WTC11 (cell line): ENCODE measurements around the gene AHNAK2.

Experiments used
- CTCF ChIP-seq: fragments of 200-600 bp; IDR thresholded peaks from 2 replicates; pipeline ENCODE4 v1.8.0; 2022; ENCODE audit warnings: antibody characterized with exemption
- SP1 ChIP-seq: sonication (generic); formaldehyde crosslinking; conservative IDR thresholded peaks from 2 replicates; pipeline ENCODE4 v1.8.1; 2022; ENCODE audit warnings: missing genetic modification reagents
- TF ChIP-seq, protein P1 (sequence below): sonication (generic); formaldehyde crosslinking; IDR thresholded peaks from 2 replicates; pipeline ENCODE4 v1.8.0; 2022; ENCODE audit warnings: mild to moderate bottlenecking, missing genetic modification reagents
- TF ChIP-seq, protein P2 (sequence below): sonication (generic); formaldehyde crosslinking; conservative IDR thresholded peaks from 2 replicates; pipeline ENCODE4 v1.8.1; 2022; ENCODE audit warnings: mild to moderate bottlenecking, missing genetic modification reagents

DNA sequence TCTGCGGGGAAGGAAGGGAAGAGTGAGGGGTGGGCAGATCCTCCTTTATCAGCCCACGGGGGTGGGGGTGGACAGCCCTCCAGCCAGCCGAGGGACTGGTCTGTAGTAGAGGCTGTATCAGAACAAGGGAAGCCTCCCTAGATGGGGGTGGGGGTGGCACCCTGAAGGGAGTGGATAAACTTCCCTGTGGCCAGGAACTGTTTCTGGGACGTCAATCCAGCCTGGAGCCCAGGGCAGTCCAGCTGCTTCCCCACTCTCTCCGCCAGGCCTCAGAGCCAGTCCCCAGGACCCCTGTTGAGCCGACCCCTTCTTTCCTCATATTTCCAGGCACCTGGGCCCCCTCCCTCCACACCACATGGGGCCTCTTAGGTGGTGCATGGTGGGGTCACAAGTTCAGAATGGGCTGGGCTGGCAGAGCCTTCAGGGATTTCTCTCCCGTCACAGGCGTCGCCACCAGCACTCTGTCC is 46.8 kb downstream of the AHNAK2 start:
- no peak for TF ChIP-seq SP1 (CRISPR knock-in tag)
- no peak for TF ChIP-seq CTCF
- TF ChIP-seq, protein P1, sequence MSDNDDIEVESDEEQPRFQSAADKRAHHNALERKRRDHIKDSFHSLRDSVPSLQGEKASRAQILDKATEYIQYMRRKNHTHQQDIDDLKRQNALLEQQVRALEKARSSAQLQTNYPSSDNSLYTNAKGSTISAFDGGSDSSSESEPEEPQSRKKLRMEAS: no peak
- TF ChIP-seq, protein P2, sequence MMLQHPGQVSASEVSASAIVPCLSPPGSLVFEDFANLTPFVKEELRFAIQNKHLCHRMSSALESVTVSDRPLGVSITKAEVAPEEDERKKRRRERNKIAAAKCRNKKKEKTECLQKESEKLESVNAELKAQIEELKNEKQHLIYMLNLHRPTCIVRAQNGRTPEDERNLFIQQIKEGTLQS (CRISPR knock-in tag): no peak
